ENCODE measurements around the gene IFTAP. TPM values are rescaled to one million over a fixed set of nuclear protein-coding genes. Genes with fewer than 3 reads are reported as not detected.

Gene IFTAP
- total and polyA plus RNA-seq, 2 of the 13 experiments (the other 11 are each of a cell fraction or from before 2014, with no cell fraction given) = 11.3 to 29.4 TPM

GRCh38 chr11:36601155-36601554 is 6.9 kb downstream of the IFTAP start (continued):
- TF ChIP-seq SMC3 (IDR thresholded peaks at IDR 0.05; ENCODE audit: low read length) = no peak
- no peak for TF ChIP-seq GPN1 (CRISPR knock-in tag; IDR thresholded peaks at IDR 0.05; ENCODE audit: borderline replicate concordance)
- TF ChIP-seq FOXC1 (CRISPR knock-in tag; IDR thresholded peaks at IDR 0.05; ENCODE audit: borderline replicate concordance) = no peak
- TF ChIP-seq ZNF180 (CRISPR knock-in tag; IDR thresholded peaks at IDR 0.05; ENCODE audit: borderline replicate concordance, low read depth) = no peak
- TF ChIP-seq, protein P1, sequence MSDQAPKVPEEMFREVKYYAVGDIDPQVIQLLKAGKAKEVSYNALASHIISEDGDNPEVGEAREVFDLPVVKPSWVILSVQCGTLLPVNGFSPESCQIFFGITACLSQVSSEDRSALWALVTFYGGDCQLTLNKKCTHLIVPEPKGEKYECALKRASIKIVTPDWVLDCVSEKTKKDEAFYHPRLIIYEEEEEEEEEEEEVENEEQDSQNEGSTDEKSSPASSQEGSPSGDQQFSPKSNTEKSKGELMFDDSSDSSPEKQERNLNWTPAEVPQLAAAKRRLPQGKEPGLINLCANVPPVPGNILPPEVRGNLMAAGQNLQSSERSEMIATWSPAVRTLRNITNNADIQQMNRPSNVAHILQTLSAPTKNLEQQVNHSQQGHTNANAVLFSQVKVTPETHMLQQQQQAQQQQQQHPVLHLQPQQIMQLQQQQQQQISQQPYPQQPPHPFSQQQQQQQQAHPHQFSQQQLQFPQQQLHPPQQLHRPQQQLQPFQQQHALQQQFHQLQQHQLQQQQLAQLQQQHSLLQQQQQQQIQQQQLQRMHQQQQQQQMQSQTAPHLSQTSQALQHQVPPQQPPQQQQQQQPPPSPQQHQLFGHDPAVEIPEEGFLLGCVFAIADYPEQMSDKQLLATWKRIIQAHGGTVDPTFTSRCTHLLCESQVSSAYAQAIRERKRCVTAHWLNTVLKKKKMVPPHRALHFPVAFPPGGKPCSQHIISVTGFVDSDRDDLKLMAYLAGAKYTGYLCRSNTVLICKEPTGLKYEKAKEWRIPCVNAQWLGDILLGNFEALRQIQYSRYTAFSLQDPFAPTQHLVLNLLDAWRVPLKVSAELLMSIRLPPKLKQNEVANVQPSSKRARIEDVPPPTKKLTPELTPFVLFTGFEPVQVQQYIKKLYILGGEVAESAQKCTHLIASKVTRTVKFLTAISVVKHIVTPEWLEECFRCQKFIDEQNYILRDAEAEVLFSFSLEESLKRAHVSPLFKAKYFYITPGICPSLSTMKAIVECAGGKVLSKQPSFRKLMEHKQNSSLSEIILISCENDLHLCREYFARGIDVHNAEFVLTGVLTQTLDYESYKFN (CRISPR knock-in tag; conservative IDR thresholded peaks at IDR 0.05) = no peak
- no peak for TF ChIP-seq SRSF9 (IDR thresholded peaks at IDR 0.05; ENCODE audit: borderline replicate concordance, insufficient read depth, low read depth, low read length, poor library complexity, severe bottlenecking)
- no peak for TF ChIP-seq CEBPB (IDR thresholded peaks at IDR 0.05; ENCODE audit: borderline replicate concordance, low read depth, low read length)
- no peak for TF ChIP-seq ZNF660 (CRISPR knock-in tag; IDR thresholded peaks at IDR 0.05; ENCODE audit: borderline replicate concordance, low read depth)

DNA sequence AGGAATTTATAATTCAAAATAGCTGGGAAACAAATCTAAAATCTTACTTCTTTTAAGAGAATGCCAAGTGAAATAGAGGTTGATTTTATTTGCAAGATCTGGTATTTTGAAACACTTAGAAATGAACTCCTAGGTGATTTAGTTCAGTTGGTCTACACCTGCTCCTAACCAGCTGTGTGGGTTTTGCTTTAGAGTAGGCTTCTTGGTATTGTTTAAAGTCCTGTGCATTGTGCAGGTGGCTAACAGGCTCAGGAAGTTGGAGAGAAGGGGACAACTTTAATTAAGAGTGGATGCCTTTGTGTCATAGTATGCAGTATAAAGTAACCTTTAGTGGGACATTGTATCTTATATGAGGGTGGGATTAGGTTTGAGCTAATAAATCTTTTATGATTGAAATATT is 7.8 kb downstream of the IFTAP start:
- H3K9me3 ChIP-seq (ENCODE audit: low read length) = no peaks in the 10 kb centered on the region
- H3K27me3 ChIP-seq (ENCODE audit: control insufficient read depth in 1 of 2, insufficient read depth in 2 of 2, low read length in 2 of 2) = no peaks in the 10 kb centered on the region
- DNase-seq (ENCODE audit: low spot score) (no peak), FAIRE-seq (no peak), ATAC-seq (no peak)
- H3K36me3 ChIP-seq (replicated peaks in 1 of 2; ENCODE audit: control insufficient read depth in 1 of 2, insufficient read depth in 2 of 2, low read length in 2 of 2) = no peaks in the 10 kb centered on the region
- H3K9ac ChIP-seq (ENCODE audit: insufficient read depth, low read depth, low read length) = no peak overlapping the region
- intact Hi-C loops (cut with micrococcal nuclease; ENCODE audit: unreplicated experiment) = no loop called here
- TF ChIP-seq, protein P2, sequence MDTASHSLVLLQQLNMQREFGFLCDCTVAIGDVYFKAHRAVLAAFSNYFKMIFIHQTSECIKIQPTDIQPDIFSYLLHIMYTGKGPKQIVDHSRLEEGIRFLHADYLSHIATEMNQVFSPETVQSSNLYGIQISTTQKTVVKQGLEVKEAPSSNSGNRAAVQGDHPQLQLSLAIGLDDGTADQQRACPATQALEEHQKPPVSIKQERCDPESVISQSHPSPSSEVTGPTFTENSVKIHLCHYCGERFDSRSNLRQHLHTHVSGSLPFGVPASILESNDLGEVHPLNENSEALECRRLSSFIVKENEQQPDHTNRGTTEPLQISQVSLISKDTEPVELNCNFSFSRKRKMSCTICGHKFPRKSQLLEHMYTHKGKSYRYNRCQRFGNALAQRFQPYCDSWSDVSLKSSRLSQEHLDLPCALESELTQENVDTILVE (CRISPR knock-in tag; IDR thresholded peaks at IDR 0.05) = no peak
- TF ChIP-seq, protein P3, sequence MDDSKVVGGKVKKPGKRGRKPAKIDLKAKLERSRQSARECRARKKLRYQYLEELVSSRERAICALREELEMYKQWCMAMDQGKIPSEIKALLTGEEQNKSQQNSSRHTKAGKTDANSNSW (CRISPR knock-in tag; IDR thresholded peaks at IDR 0.05; ENCODE audit: borderline replicate concordance) = no peak
- TF ChIP-seq SNRNP70 (IDR thresholded peaks at IDR 0.05; ENCODE audit: low read depth, low read length) (no peak), NR2F2 (IDR thresholded peaks at IDR 0.05; ENCODE audit: borderline replicate concordance, low read depth) (no peak)
- H3K4me1 ChIP-seq (ENCODE audit: insufficient read depth, low read length) = no peaks in the 10 kb centered on the region
- in situ Hi-C loops (cut with HindIII; ENCODE audit: extremely low pct_ligation_motif_present, low pct_unique_long_range_greater_than_20kb) = no loop called here
- H3K4me2 ChIP-seq (ENCODE audit: low read depth, low read length) = no peak overlapping the region
- H3K27ac ChIP-seq (ENCODE audit: extremely low read length, insufficient read depth, low read length) = no peak overlapping the region
- H3K79me2 ChIP-seq (ENCODE audit: insufficient read depth, low read length) = no peaks in the 10 kb centered on the region
- ChIA-PET POLR2A (no interaction called here), CTCF (ENCODE audit: low intra/inter-chr PET ratio, low total read pairs) (no interaction called here)
- H3K4me3 ChIP-seq (replicated peaks in 1 of 3; ENCODE audit: insufficient read depth in 1 of 3, low read depth in 2 of 3, low read length in 3 of 3) = no peak overlapping the region
- H2AFZ ChIP-seq (ENCODE audit: low read length) = no peak overlapping the region
- no peaks in the 10 kb centered on the region for H4K20me1 ChIP-seq (ENCODE audit: insufficient read depth, low read length)
- BruUV-seq (replicated peaks) = no TSS peak

Measured in HepG2 (cell line).